Nephron progenitor cell (in vitro differentiated cells): ENCODE data around the gene C1QL1.

Experiments
- DNase-seq: peaks from one replicate; pipeline ENCODE4 v3.0.0; 2021
- H3K27ac Mint-ChIP-seq: 2 replicates; pipeline ENCODE4 v1.8.0; 2021; ENCODE audit warnings: mild to moderate bottlenecking, moderate library complexity, mixed read lengths
- H3K27me3 Mint-ChIP-seq: 2 replicates; pipeline ENCODE4 v1.8.0; 2021; ENCODE audit warnings: mild to moderate bottlenecking, low read depth, mixed read lengths; ENCODE audit not compliant: poor library complexity
- H3K36me3 Mint-ChIP-seq: 2 replicates; pipeline ENCODE4 v1.8.0; 2021; ENCODE audit warnings: low read depth, mixed read lengths
- H3K4me1 Mint-ChIP-seq: 2 replicates; pipeline ENCODE4 v1.8.0; 2021; ENCODE audit warnings: mixed read lengths
- H3K4me3 Mint-ChIP-seq: 2 replicates; pipeline ENCODE4 v1.8.0; 2021; ENCODE audit warnings: mild to moderate bottlenecking, moderate library complexity, mixed read lengths
- H3K9me3 Mint-ChIP-seq: 2 replicates; pipeline ENCODE4 v1.8.0; 2021; ENCODE audit warnings: mild to moderate bottlenecking, moderate library complexity, mixed read lengths
- CTCF ChIP-seq: fragments of 200-600 bp; sonication (generic); IDR thresholded peaks from 2 replicates; pipeline ENCODE4 v1.5.0; 2021; ENCODE audit warnings: antibody characterized with exemption

Gene C1QL1

GRCh38 chr17:44926821-44927525, 41.1 kb downstream of the C1QL1 start:
- H3K27me3 Mint-ChIP-seq, result peaks cover 2% of the 10 kb centered on the region
- TF ChIP-seq CTCF, result no peak
- H3K36me3 Mint-ChIP-seq, result peaks cover 41% of the 10 kb centered on the region
- DNase-seq, result no peak
- peaks cover 10% of the 10 kb centered on the region for H3K4me1 Mint-ChIP-seq
- H3K27ac Mint-ChIP-seq, result no peak overlapping the region
- no peaks in the 10 kb centered on the region for H3K9me3 Mint-ChIP-seq
- H3K4me3 Mint-ChIP-seq, result no peak overlapping the region

- TF ChIP-seq CTCF, result no peak
- H3K36me3 Mint-ChIP-seq, result peaks cover 36% of the 10 kb centered on the region
- no peak overlapping the region for H3K4me3 Mint-ChIP-seq
- peak overlapping the region; percentile 78 for H3K27ac Mint-ChIP-seq
- peaks cover 17% of the 10 kb centered on the region for H3K4me1 Mint-ChIP-seq
- no peaks in the 10 kb centered on the region for H3K9me3 Mint-ChIP-seq
- no peak for DNase-seq
- peaks cover 5% of the 10 kb centered on the region for H3K27me3 Mint-ChIP-seq
Measured at GRCh38 chr17:44925731-44926697, 42.1 kb downstream of the C1QL1 start.

- no peak overlapping the region for H3K4me3 Mint-ChIP-seq
- no peak for TF ChIP-seq CTCF
- peaks cover 12% of the 10 kb centered on the region for H3K27me3 Mint-ChIP-seq
Measured at GRCh38 chr17:44924107-44924544, 44.0 kb downstream of the C1QL1 start.

GRCh38 chr17:44922746-44923470, 45.2 kb downstream of the C1QL1 start:
- no peak for TF ChIP-seq CTCF
- Mint-ChIP-seq H3K36me3 (peaks cover 19% of the 10 kb centered on the region), H3K9me3 (no peaks in the 10 kb centered on the region), H3K27me3 (peaks cover 19% of the 10 kb centered on the region), H3K27ac (no peak overlapping the region), H3K4me1 (peaks cover 30% of the 10 kb centered on the region), H3K4me3 (no peak overlapping the region)
- DNase-seq, result no peak

More at GRCh38 chr17:44924107-44924544, 44.0 kb downstream of the C1QL1 start:
- DNase-seq, result no peak
- peaks cover 30% of the 10 kb centered on the region for H3K4me1 Mint-ChIP-seq
- no peaks in the 10 kb centered on the region for H3K9me3 Mint-ChIP-seq
- H3K27ac Mint-ChIP-seq, result peak overlapping the region; percentile 14
- peaks cover 21% of the 10 kb centered on the region for H3K36me3 Mint-ChIP-seq

GRCh38 chr17:44922136-44922535, 46.0 kb downstream of the C1QL1 start:
- no peak for TF ChIP-seq CTCF

More at GRCh38 chr17:44922136-44922535, 46.0 kb downstream of the C1QL1 start:
- Mint-ChIP-seq H3K4me3 (no peak overlapping the region), H3K36me3 (peaks cover 13% of the 10 kb centered on the region), H3K4me1 (peaks cover 30% of the 10 kb centered on the region), H3K9me3 (no peaks in the 10 kb centered on the region), H3K27me3 (peaks cover 19% of the 10 kb centered on the region), H3K27ac (no peak overlapping the region)
- DNase-seq, result no peak
